ENCODE measurements around the gene IL27RA.

- TF ChIP-seq POLR2AphosphoS5 (IDR thresholded peaks at IDR 0.05) (peak in 2 of 3 donors; percentile 10 to 24), CTCF (IDR thresholded peaks at IDR 0.05) (peak in 5 of 7 experiments; percentile 20 to 55 (median 50)), EP300 (IDR thresholded peaks at IDR 0.05) (no peak), POLR2A (IDR thresholded peaks at IDR 0.05) (no peak)
These were observed at the start of gene IL27RA for GRCh38 chr19:14031719-14032480.

Measured in stomach (tissue), 4 donors.